SK-N-SH treated with all-trans-retinoic acid at 6 μM for 48 hours (cell line): ENCODE data around the gene SETD4.

Experiments
- ATAC-seq: fragments of 200-7000 bp; cut with Tn5 transposase; 3 replicates; pipeline ENCODE4 v1.9.1; 2020; ENCODE audit warnings: mild to moderate bottlenecking, moderate library complexity
- ARNTL ChIP-seq: fragments of 450-650 bp; formaldehyde crosslinking; IDR thresholded peaks from 2 replicates; pipeline ENCODE4 v1.5.0; 2020; ENCODE audit warnings: low read depth, mild to moderate bottlenecking, moderate library complexity, borderline replicate concordance
- BACH2 ChIP-seq: fragments of 250-450 bp; sonication (Bioruptor Pico); IDR thresholded peaks from 2 replicates; pipeline ENCODE4 v1.9.0; 2021; ENCODE audit warnings: mild to moderate bottlenecking, borderline replicate concordance
- CREB5 ChIP-seq: fragments of 250-450 bp; sonication (Bioruptor Pico); IDR thresholded peaks from 2 replicates; pipeline ENCODE4 v1.5.1; 2020; ENCODE audit warnings: low read depth, mild to moderate bottlenecking, moderate library complexity
- CSDC2 ChIP-seq: fragments of 250-450 bp; sonication (Bioruptor Pico); IDR thresholded peaks from 2 replicates; pipeline ENCODE4 v1.5.0; 2020; ENCODE audit warnings: mild to moderate bottlenecking, moderate library complexity
- ESRRG ChIP-seq: fragments of 250-450 bp; sonication (Bioruptor Pico); IDR thresholded peaks from 2 replicates; pipeline ENCODE4 v1.6.1; 2021; ENCODE audit warnings: mild to moderate bottlenecking
- GLIS3 ChIP-seq: fragments of 250-450 bp; sonication (Bioruptor Pico); IDR thresholded peaks from 2 replicates; pipeline ENCODE4 v1.5.0; 2020; ENCODE audit warnings: mild to moderate bottlenecking, moderate library complexity
- ISL1 ChIP-seq: fragments of 250-450 bp; sonication (Bioruptor Pico); IDR thresholded peaks from 2 replicates; pipeline ENCODE4 v2.1.2; 2022; ENCODE audit warnings: mild to moderate bottlenecking, moderate library complexity
- OSR1 ChIP-seq: fragments of 250-450 bp; sonication (Bioruptor Pico); IDR thresholded peaks from 2 replicates; pipeline ENCODE4 v1.8.0; 2022; ENCODE audit warnings: moderate library complexity, mild to moderate bottlenecking, inconsistent platforms
- PATZ1 ChIP-seq: fragments of 250-450 bp; sonication (Bioruptor Pico); IDR thresholded peaks from 2 replicates; pipeline ENCODE4 v1.8.0; 2020; ENCODE audit warnings: mild to moderate bottlenecking, moderate library complexity, borderline replicate concordance
- POU6F1 ChIP-seq: fragments of 250-450 bp; sonication (Bioruptor Pico); IDR thresholded peaks from 2 replicates; pipeline ENCODE4 v1.8.0; 2021; ENCODE audit warnings: low read depth, mild to moderate bottlenecking, moderate library complexity, borderline replicate concordance
- PPARA ChIP-seq: fragments of 250-450 bp; sonication (Bioruptor Pico); IDR thresholded peaks from 2 replicates; pipeline ENCODE4 v1.5.0; 2020; ENCODE audit warnings: mild to moderate bottlenecking, borderline replicate concordance
- RARB ChIP-seq: fragments of 250-450 bp; sonication (Bioruptor Pico); IDR thresholded peaks from 2 replicates; pipeline ENCODE4 v1.8.0; 2021; ENCODE audit warnings: mild to moderate bottlenecking, moderate library complexity
- SNAI2 ChIP-seq: fragments of 250-450 bp; sonication (Bioruptor Pico); IDR thresholded peaks from 2 replicates; pipeline ENCODE4 v1.5.0; 2020; ENCODE audit warnings: mild to moderate bottlenecking, moderate library complexity
- TCF4 ChIP-seq: fragments of 250-450 bp; sonication (Bioruptor Pico); IDR thresholded peaks from 2 replicates; pipeline ENCODE4 v1.8.0; 2021; ENCODE audit warnings: mild to moderate bottlenecking, moderate library complexity, borderline replicate concordance
- TOX ChIP-seq: fragments of 250-450 bp; sonication (Bioruptor Pico); IDR thresholded peaks from 2 replicates; pipeline ENCODE4 v1.8.0; 2021; ENCODE audit warnings: mild to moderate bottlenecking, moderate library complexity, borderline replicate concordance
- TSHZ2 ChIP-seq: fragments of 250-450 bp; sonication (Bioruptor Pico); IDR thresholded peaks from 2 replicates; pipeline ENCODE4 v1.5.0; 2020; ENCODE audit warnings: mild to moderate bottlenecking, moderate library complexity
- ZC3H10 ChIP-seq: fragments of 250-450 bp; sonication (Bioruptor Pico); IDR thresholded peaks from 2 replicates; pipeline ENCODE4 v1.5.1; 2021; ENCODE audit warnings: mild to moderate bottlenecking, moderate library complexity
- ZFP3 ChIP-seq: fragments of 250-450 bp; sonication (Bioruptor Pico); IDR thresholded peaks from 2 replicates; pipeline ENCODE4 v1.5.0; 2020; ENCODE audit warnings: mild to moderate bottlenecking, moderate library complexity
- ZFP30 ChIP-seq: fragments of 450-650 bp; formaldehyde crosslinking; IDR thresholded peaks from 2 replicates; pipeline ENCODE4 v1.5.0; 2022; ENCODE audit warnings: mild to moderate bottlenecking, moderate library complexity
- ZNF565 ChIP-seq: fragments of 450-650 bp; formaldehyde crosslinking; conservative IDR thresholded peaks from 2 replicates; pipeline ENCODE4 v1.5.0; 2020; ENCODE audit warnings: low read depth, mild to moderate bottlenecking, moderate library complexity
- ZNF70 ChIP-seq: fragments of 450-650 bp; formaldehyde crosslinking; IDR thresholded peaks from 2 replicates; pipeline ENCODE4 v1.5.0; 2020; ENCODE audit warnings: mild to moderate bottlenecking, moderate library complexity
- ZNF8 ChIP-seq: fragments of 450-650 bp; formaldehyde crosslinking; IDR thresholded peaks from 2 replicates; pipeline ENCODE4 v1.5.0; 2020; ENCODE audit warnings: mild to moderate bottlenecking, moderate library complexity

Gene SETD4

GRCh38 chr21:36023092-36023480, 37.2 kb downstream of the SETD4 start:
- ATAC-seq, result peak; percentile 63
- TF ChIP-seq ZNF70 (CRISPR knock-in tag), result no peak
- no peak for TF ChIP-seq ZNF8 (CRISPR knock-in tag)
- peak; percentile 43; the same call in 1 of the 2 replicates for TF ChIP-seq TCF4 (CRISPR knock-in tag)
- TF ChIP-seq ISL1 (CRISPR knock-in tag), result peak; percentile 84
- TF ChIP-seq TSHZ2 (CRISPR knock-in tag), result peak; percentile 61; the same call in 1 of the 2 replicates
- peak; percentile 59; the same call in 1 of the 2 replicates for TF ChIP-seq TOX

- TF ChIP-seq CSDC2 (CRISPR knock-in tag) (no peak), PATZ1 (no peak), POU6F1 (CRISPR knock-in tag) (no peak), SNAI2 (CRISPR knock-in tag) (no peak), GLIS3 (no peak), ISL1 (CRISPR knock-in tag) (no peak), CREB5 (CRISPR knock-in tag) (no peak), ZC3H10 (no peak), OSR1 (no peak), TCF4 (CRISPR knock-in tag) (no peak), BACH2 (CRISPR knock-in tag) (no peak), ESRRG (CRISPR knock-in tag) (no peak), ZNF70 (CRISPR knock-in tag) (no peak), ZFP30 (no peak), PPARA (CRISPR knock-in tag) (no peak), TOX (no peak), ZFP3 (CRISPR knock-in tag) (no peak), TSHZ2 (CRISPR knock-in tag) (no peak), ZNF8 (CRISPR knock-in tag) (no peak)
- ATAC-seq, result peak; percentile 66
Observed at GRCh38 chr21:36022427-36023091, 37.8 kb downstream of the SETD4 start.

GRCh38 chr21:36021251-36021837, 39.0 kb downstream of the SETD4 start:
- no peak for ATAC-seq
- no peak for TF ChIP-seq BACH2 (CRISPR knock-in tag)
- TF ChIP-seq TOX, result no peak
- no peak for TF ChIP-seq ZNF565 (CRISPR knock-in tag)
- TF ChIP-seq TCF4 (CRISPR knock-in tag), result no peak
- no peak for TF ChIP-seq ZNF8 (CRISPR knock-in tag)
- TF ChIP-seq RARB (CRISPR knock-in tag), result no peak
- no peak for TF ChIP-seq CSDC2 (CRISPR knock-in tag)
- TF ChIP-seq ISL1 (CRISPR knock-in tag), result no peak
- no peak for TF ChIP-seq ZNF70 (CRISPR knock-in tag)
- no peak for TF ChIP-seq CREB5 (CRISPR knock-in tag)
- no peak for TF ChIP-seq POU6F1 (CRISPR knock-in tag)
- TF ChIP-seq ARNTL, result no peak
- TF ChIP-seq ZFP3 (CRISPR knock-in tag), result no peak
- TF ChIP-seq ZC3H10, result no peak
- no peak for TF ChIP-seq PPARA (CRISPR knock-in tag)
- TF ChIP-seq SNAI2 (CRISPR knock-in tag), result no peak
- TF ChIP-seq ZFP30, result no peak
- no peak for TF ChIP-seq ESRRG (CRISPR knock-in tag)
